DMS53 treated with DMSO at 0.1 percent for 48 hours (cell line): Measurements from ENCODE around the gene NOD1.

Source experiments
- DNase-seq: peaks from one replicate; lab custom pipeline; 2025; ENCODE audit not compliant: unreplicated experiment; lab: John Stamatoyannopoulos, UW

Gene NOD1

GRCh38 chr7:30450983-30451497 is 27.5 kb downstream of the NOD1 start:
- no peak for DNase-seq

- DNase-seq, result no peak
Measured at GRCh38 chr7:30450240-30450982, 28.2 kb downstream of the NOD1 start.

GRCh38 chr7:30448461-30449189 is 30.0 kb downstream of the NOD1 start:
- peak; percentile 40 for DNase-seq

GRCh38 chr7:30447466-30447865 is 31.1 kb downstream of the NOD1 start:
- no peak for DNase-seq

- no peak for DNase-seq
Measured at GRCh38 chr7:30446266-30446665, 32.3 kb downstream of the NOD1 start.

- DNase-seq, result no peak
Measured at GRCh38 chr7:30445770-30446169, 32.8 kb downstream of the NOD1 start.

- DNase-seq, result no peak
Measured at GRCh38 chr7:30437823-30438574, 40.6 kb downstream of the NOD1 start.

- peak; percentile 27 for DNase-seq
Measured at GRCh38 chr7:30436518-30436917, 42.1 kb downstream of the NOD1 start.

GRCh38 chr7:30436046-30436445 is 42.5 kb downstream of the NOD1 start:
- DNase-seq, result no peak

GRCh38 chr7:30434140-30434799 is 44.3 kb downstream of the NOD1 start:
- DNase-seq, result peak; percentile 88

- no peak for DNase-seq
Measured at GRCh38 chr7:30433506-30433905, 45.1 kb downstream of the NOD1 start.

- no peak for DNase-seq
Measured at GRCh38 chr7:30433082-30433481, 45.5 kb downstream of the NOD1 start.

GRCh38 chr7:30430777-30431176 is 47.8 kb downstream of the NOD1 start:
- DNase-seq, result peak; percentile 60

- DNase-seq, result peak; percentile 92
Measured at GRCh38 chr7:30430276-30430675, 48.3 kb downstream of the NOD1 start.

GRCh38 chr7:30429156-30429530 is 49.4 kb downstream of the NOD1 start:
- DNase-seq, result no peak

- DNase-seq, result no peak
Measured at GRCh38 chr7:30428246-30429155, 50.1 kb downstream of the NOD1 start.

- no peak for DNase-seq
Measured at GRCh38 chr7:30427296-30428070, 51.1 kb downstream of the NOD1 start.

- DNase-seq, result no peak
Measured at GRCh38 chr7:30424506-30424905, 54.1 kb downstream of the NOD1 start.

GRCh38 chr7:30423788-30424505 is 54.6 kb downstream of the NOD1 start:
- DNase-seq, result no peak
